Thoracic aorta endothelial cell (primary cell): ENCODE data around the gene OCIAD2. TPM values are rescaled to one million over a fixed set of nuclear protein-coding genes. Genes with fewer than 3 reads are reported as not detected.

ENCODE experiments used
- small RNA-seq: library from RNA; depleted of rRNA; stranded (forward); fragments of <200 nt; gene quantifications from one replicate; pipeline ENCODE3, GENCODE V24; 2012
- total RNA-seq: library from RNA; depleted of rRNA; stranded (reverse); fragments of >200 nt; gene quantifications from 2 replicates; pipeline ENCODE4 v1.2.3, GENCODE V29; 2012

The OCIAD2 gene
- total RNA-seq, result 64.9 and 93.1 TPM in 2 replicates

DNA sequence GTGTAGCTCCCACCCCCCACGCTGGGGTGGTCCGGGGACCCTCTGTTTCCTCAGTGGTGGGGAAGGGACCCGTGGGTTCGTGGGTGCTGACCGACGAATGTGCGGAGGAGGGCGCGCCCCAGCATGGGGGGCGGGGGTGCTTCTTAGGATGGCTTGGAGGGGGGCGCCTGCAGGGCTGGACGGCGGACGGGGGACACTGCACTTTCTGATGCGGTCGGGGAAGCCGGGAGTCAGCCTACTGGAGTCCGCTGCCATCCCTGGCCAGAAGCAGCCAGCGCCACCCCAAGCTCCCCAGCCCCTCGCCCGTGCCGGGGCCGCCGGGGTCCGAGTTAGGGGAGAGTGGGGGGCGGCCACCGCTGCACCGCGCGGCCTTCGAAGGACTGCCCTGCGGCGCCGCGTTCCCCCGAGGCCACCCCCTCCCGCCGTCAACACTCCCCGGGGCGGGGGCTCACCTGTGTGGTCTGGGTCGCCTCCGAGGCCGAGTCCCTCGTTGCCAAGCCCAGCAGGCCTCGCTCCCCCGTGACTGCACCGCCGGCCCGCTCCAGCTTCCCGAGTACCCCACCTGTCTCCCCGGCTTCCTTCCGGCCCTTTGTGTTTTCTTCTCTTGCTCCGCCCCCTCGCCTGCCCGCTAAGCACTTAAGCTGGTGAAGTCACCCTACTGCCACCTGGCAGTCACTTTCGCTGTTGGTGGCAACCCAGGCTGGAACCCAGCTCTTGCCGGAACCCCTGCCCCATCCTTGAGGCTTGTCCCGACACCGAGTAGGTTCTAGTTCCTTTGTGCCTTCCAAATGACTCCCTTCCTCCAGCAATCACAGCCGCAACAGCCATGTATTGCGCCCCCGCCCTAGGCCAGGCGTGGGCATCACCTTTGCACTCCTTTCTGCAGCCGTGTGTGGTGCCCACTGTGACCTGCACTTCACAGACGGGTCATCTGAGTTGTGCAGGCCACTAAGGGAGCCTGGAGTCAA, at the start of gene OCIAD2:
TSS of gene OCIAD2 (minus strand) at position 569 of the 968 bp plus-strand sequence. CDS start 2,225 bp downstream, outside the sequence.

Small RNAs within 50 kb of the gene (small RNA-seq; reads per million reads assigned to genes)
- gene AC020593.1 (not detected), gene RNU6-158P (not detected)

Other genes with a start within 250 kb of the OCIAD2 start
- 140 and 150 TPM in 2 replicates for gene FRYL, start 126.5 kb downstream of the OCIAD2 start, total RNA-seq
- 125 and 126 TPM in 2 replicates for gene OCIAD1, start 75.7 kb downstream of the OCIAD2 start, total RNA-seq
- gene CWH43, start 79.5 kb upstream of the OCIAD2 start, total RNA-seq, result not detected in 2 replicates